Cardiac ventricle fibroblast (primary cell): ENCODE results near the gene PRAMEF8. TPM values are rescaled to one million over a fixed set of nuclear protein-coding genes. Genes with fewer than 3 reads are reported as not detected.

ENCODE experiments used
- total RNA-seq: library from RNA; depleted of rRNA; stranded (reverse); fragments of >200 nt; gene quantifications from 2 replicates; pipeline ENCODE4 v1.2.3, GENCODE V29; 2015

The PRAMEF8 gene
- total RNA-seq = not detected in 2 replicates

DNA sequence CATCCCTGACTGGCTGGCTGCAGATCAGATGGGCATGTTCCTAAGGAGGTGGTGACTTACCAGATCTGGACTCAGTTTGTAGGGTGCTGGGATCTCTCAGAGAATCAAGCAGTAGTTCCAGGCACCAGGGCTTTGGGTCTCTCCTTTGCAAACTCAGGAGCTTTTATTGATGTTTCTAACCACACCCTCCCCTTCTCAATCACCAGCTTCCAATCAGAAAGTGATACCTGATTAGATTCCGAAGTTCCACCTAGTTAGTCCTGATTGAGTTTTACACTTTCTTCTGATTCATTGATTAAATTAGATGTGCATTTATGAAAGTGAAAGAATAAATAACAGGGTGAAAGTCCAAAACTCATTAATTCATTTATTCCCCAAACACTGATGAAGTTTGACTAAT, at the start of gene PRAMEF8:
Gene PRAMEF8, minus strand, starts transcription at position 101 of the 400 bp plus-strand sequence. CDS start 1,046 bp downstream, outside the sequence.

GRCh38 chr1:13315281-13315680, 30.3 kb upstream of the PRAMEF8 start, which contains the start of gene PRAMEF15:
Gene PRAMEF15, plus strand, starts transcription at chr1:13315581. Its CDS starts 2,827 bp downstream, at chr1:13318408.

DNA sequence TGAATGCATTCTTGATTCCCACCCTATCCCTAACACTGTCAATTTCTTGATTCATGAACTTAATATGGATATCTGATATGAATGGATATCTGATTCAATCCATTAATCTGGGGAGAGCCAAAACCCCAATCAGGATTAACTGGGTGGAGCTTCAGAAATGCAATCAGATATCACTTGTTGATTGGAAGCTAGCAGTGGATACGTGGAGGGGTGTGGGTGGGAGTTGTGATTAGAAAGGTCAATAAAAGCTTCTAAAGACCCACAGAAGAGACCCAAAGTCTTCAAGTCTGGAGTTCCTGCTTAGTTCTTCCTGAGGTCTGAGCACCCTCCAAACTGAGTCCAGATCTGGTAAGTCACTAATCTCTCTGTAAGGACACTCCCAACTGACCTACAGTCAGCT, 18.3 kb upstream of the PRAMEF8 start, which contains the start of gene PRAMEF33:
Gene PRAMEF33, plus strand, starts transcription at position 301 of the 400 bp plus-strand sequence. CDS start 2,416 bp downstream, outside the sequence.

DNA sequence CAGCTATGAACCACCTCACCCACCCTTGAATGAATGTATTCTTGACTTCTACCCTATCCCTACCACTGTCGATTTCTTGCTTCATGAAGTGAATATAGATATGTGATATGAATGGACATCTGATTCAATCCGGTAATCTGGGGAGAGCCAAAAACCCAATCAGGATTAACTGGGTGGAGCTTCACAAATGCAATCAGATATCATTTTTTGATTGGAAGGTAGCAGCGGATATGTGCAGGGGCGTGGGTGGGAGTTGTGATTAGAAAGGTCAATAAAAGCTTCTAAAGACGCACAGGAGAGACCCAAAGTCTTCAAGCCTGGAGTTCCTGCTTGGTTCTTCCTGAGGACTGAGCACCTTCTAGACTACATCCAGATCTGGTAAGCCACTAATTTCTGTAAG, 31.0 kb downstream of the PRAMEF8 start, which contains the start of gene PRAMEF5:
Gene PRAMEF5, plus strand, starts transcription at position 301 of the 400 bp plus-strand sequence. CDS start 5,071 bp downstream, outside the sequence.

Other genes with a start within 250 kb of the PRAMEF8 start
- not detected in 2 replicates for gene PRAMEF27, start 228.6 kb downstream of the PRAMEF8 start, total RNA-seq
- gene HNRNPCL3, start 224.4 kb downstream of the PRAMEF8 start, total RNA-seq = not detected in 2 replicates
- not detected in 2 replicates for gene PRAMEF25, start 214.4 kb downstream of the PRAMEF8 start, total RNA-seq
- not detected in 2 replicates for gene HNRNPCL2, start 168.3 kb downstream of the PRAMEF8 start, total RNA-seq
- gene PRAMEF26, start 129.1 kb downstream of the PRAMEF8 start, total RNA-seq = not detected in 2 replicates
- not detected in 2 replicates for gene HNRNPCL4, start 119.5 kb downstream of the PRAMEF8 start, total RNA-seq
- gene PRAMEF9, start 113.3 kb downstream of the PRAMEF8 start, total RNA-seq = not detected in 2 replicates
- gene PRAMEF13, start 83.7 kb downstream of the PRAMEF8 start, total RNA-seq = not detected in 2 replicates
- gene PRAMEF18, start 59.0 kb downstream of the PRAMEF8 start, total RNA-seq = not detected in 2 replicates
- not detected in 2 replicates for gene PRAMEF5, start 30.9 kb downstream of the PRAMEF8 start, total RNA-seq
- not detected in 2 replicates for gene PRAMEF33, start 18.4 kb upstream of the PRAMEF8 start, total RNA-seq
- gene PRAMEF15, start 30.4 kb upstream of the PRAMEF8 start, total RNA-seq = not detected in 2 replicates
- not detected in 2 replicates for gene PRAMEF14, start 62.0 kb upstream of the PRAMEF8 start, total RNA-seq
- gene PRAMEF19, start 86.8 kb upstream of the PRAMEF8 start, total RNA-seq = not detected in 2 replicates
- gene PRAMEF17, start 104.5 kb upstream of the PRAMEF8 start, total RNA-seq = not detected in 2 replicates
- gene PRAMEF20, start 125.3 kb upstream of the PRAMEF8 start, total RNA-seq = not detected in 2 replicates
- not detected in 2 replicates for gene LRRC38, start 228.9 kb upstream of the PRAMEF8 start, total RNA-seq